Superior temporal gyrus (tissue), 1 donor: ENCODE results near the gene AKT1S1.
A peak's percentile ranks its signal among the peaks of the same experiment; 100 is the strongest.

Source experiments
- DNase-seq: peaks from one replicate; pipeline ENCODE4 v3.0.0-alpha.2; 2016; ENCODE audit errors: extremely low spot score

AKT1S1 gene

DNA sequence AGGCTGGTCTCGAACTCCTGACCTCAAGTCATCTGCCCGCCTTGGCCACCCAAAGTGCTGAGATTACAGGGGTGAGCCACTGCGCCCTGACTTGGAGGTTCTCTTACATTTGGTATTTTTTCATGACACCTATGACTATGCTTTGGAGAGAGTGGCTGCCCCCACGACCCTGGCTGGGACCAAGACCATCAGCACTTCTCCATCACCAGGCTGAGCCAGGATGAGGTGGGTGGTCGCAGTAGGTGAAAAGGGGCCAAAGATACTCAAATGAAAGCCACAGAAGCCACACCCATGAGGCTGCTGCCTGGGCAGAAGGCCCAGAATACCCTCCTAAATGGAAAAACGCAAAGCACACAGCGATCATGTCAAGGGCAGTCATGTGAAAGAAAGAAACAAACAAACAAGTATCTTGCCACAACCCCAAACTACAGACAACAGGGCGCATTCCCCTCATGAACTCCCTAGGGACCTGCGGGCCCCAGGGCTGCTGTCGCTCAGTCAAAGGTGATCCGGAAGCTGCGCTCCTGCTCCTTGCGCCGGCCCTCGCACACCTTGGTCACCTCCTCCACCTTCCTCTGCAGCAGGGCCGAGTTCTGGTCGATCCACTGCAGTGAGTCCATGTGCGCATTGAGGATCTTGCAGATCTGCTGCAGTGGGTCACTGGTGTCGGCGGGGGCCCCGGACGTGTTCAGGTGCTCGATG is 30.7 kb upstream of the AKT1S1 start:
- DNase-seq = no peak

DNA sequence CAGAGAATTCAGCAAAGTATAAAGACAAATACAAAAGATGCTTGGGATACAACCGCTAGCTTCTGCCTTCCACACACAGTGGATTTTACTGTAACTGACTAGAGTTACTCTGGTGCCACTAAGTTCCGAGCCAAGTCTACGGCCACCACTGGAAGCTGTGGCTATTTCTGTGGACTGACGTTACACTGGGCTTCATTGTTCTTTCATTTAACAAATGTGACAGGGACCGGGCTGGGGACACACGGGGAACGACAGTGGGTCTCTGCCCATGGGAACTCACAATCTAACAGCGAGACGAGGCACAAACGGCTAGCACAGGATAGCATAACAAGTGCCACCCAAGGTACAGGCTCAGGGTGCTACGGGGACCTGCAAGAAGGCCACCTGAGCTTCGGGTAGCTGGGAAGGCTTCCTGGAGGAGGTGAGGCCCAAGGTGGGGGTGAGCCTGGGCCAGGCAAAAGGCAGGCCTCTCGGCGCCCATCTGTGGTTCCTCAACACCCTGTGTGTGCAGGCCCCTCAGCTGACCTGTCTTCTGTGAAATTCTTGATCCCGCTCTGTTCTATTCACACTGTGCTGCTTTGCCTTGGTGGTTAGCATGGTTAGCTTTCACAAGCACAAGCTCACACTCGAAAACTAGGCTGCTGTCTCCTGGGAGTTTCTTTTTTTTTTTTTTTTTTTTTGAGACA is 29.9 kb upstream of the AKT1S1 start:
- DNase-seq = peak; percentile 71

- DNase-seq = no peak
These were observed 27.0 kb upstream of the AKT1S1 start for GRCh38 chr19:49904136-49904535.

DNA sequence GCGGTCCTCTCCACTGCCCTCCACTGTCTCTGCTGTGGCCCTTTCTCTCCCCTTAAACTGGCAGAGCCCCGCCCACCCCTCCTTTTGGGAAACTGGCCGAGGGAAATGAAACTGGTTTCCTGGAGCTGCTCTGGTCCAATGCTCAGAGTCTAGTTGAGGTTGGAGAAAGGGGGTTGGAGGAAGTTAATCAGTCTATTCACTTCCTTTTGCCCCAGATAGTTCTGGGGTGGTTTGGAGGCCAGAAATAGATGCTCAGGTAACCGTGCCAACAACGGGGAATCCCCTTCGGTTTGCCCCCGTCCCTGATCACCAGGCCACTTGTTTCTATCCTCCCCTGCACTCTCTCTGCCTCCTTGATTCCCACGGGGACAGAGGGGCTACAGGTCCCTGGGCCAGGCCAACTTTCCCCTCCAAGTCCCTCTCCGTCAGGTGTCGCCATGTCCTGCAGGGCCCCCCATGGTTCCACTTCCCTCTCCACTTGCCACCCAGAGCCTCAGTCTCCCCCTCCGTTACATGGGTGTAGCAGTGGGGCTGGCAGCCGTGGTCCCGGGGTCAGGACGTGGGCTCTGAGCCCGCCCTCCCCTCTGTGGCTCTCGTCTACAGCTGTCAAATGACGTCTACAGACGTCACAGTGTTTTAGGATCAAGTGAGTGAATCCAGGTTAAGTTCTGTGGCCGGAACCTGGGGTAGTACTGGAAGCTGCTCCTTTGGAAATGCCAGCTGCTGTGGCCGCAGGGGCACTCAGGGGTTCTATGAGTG is 19.9 kb upstream of the AKT1S1 start, which contains the start of gene IL4I1:
Gene IL4I1 (minus strand): TSS at position 25 of the 759 bp plus-strand sequence. CDS start 727 bp downstream, outside the sequence.
- no peak for DNase-seq

DNA sequence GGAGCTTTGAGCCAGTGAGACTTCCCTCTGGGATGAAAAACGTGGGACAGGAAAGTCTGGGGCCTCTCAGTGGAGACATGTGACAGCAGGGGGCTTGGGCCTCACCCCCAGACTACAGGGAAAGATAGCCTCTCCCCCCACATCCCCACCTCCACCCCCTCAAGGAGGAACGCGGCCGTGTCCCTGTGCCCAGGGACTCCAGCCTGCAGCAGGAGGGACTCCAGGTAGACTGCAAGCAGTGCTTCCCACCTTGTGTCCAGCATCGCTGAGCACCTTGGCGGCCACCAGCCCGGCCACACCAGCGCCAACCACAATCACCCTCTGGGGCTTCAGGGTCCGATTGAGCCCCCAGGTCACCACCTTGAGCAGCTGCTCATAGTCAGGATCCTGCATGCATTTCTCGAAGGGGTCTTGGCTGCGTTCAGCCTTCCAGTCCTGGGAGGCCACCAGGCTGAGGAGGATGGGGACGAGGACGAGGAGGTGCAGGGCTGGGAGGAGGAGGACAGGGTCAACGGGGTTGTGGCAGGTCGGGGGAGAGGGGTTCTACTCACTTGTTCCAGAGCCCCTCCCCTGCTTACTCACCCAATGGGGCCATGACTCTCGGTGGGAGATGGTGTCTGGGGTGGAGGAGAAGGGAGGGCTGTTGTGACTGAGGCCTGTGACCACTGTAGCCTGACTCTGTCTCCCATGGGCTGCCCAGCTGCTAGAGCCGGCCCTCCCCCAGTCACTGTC is 18.6 kb upstream of the AKT1S1 start:
- DNase-seq = no peak

GRCh38 chr19:49894879-49895565 is 17.9 kb upstream of the AKT1S1 start:
- DNase-seq = no peak

GRCh38 chr19:49894011-49894664 is 17.0 kb upstream of the AKT1S1 start:
- no peak for DNase-seq

- no peak for DNase-seq
These were observed 15.6 kb upstream of the AKT1S1 start for GRCh38 chr19:49892716-49893115.

- no peak for DNase-seq
These were observed 14.2 kb upstream of the AKT1S1 start for GRCh38 chr19:49891393-49891792.

DNA sequence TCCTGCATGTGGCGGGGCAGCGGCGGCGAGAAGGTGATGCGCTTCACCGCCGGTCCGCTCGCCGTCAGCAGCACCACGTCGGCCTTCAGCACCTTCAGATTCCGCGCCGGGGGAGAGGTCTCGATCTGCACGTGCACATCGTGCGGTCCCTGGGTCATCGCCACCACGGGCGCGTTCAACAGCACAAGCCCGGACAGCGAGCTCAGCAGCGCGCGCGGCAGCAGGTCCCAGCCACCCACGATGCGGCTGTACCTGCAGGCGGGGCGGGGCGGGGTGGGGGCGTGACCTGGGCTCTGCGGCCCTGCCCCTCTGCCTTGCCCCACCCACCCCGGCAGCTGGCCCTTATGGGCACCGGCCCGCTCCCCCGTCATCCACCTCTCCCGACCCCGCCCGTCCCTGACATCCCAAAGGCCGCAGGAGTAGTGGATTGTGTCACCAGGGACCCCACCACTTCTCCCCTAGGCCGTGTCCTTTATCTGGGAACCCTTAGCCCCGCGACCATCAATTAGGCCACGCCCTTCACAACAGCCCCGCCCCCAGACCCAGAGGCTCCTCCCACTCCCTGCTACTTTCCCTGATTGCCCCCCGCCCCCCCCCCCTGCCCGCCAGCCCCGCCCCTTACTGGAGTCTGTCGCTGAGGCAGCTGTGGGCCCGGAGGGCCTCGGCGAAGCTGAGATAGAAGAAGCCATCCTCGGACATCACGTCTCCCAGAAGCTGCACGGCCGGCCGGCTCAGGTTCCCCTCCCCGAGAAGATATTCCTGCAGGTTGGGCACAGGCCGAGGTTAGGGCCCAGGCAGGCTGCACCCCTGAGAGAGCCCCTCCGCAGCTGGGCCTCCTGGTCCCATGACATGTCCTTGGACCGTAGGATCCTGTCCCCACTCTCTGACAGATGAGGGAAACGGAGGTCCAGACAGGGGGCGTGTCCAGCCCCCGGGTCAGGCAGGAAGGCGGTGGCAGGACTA is 13.5 kb upstream of the AKT1S1 start:
- DNase-seq = no peak

GRCh38 chr19:49889687-49890348 is 12.7 kb upstream of the AKT1S1 start:
- DNase-seq = peak; percentile 55

DNA sequence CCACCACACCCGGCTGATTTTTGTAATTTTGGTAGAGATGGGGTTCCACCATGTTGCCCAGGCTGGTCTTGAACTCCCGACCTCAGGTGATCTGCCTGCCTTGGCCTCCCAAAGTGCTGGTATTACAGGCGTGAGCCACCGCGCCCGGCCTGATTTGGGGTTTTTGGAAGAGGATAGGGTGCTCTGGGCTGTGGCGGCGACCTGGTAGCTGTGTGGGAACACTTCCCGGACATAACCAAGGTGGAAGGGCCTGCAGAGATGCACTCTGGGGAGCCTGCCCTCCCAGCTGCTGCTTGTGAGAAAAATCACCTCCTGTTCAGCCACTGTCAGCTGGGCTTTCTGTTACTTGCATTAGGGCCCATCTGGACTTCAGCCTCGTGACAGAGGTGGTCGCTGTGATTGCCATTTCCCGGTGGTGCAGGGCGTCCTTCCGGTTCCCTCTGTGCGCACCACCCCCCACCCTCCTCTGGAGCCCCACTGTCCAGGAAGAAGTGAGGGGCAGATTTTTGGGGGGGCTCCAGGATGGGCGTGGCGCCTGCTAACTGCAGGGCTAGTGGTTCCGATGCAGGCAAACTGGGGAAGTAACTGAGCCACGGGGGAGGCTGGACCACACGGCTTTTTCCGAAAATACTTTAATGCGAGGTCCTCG is 12.0 kb upstream of the AKT1S1 start:
- no peak for DNase-seq

DNA sequence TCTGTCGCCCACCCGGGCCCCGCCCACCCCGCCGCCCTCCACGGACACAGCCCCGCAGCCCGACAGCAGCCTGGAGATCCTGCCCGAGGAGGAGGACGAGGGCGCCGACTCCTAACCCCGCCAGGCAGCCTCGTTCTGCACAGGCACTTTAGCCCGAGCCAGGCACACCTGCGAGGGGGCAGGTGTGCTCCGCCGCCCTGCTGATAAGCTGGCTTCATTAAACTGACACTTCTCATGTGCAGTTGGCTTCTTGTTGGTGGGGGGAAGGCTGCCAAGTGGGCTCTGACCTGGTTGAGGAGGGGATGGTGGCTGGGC is 11.3 kb upstream of the AKT1S1 start:
- no peak for DNase-seq

- no peak for DNase-seq
These were observed 10.7 kb upstream of the AKT1S1 start for GRCh38 chr19:49887665-49888509.

GRCh38 chr19:49887037-49887664 is 10.0 kb upstream of the AKT1S1 start:
- DNase-seq = no peak

- no peak for DNase-seq
These were observed 7.6 kb upstream of the AKT1S1 start for GRCh38 chr19:49884760-49885159.

- no peak for DNase-seq
These were observed 7.0 kb upstream of the AKT1S1 start for GRCh38 chr19:49884109-49884508.
